CD14-positive monocyte (primary cell): Measurements from ENCODE around the gene SVIL. TPM values are rescaled to one million over a fixed set of nuclear protein-coding genes. Genes with fewer than 3 reads are reported as not detected.

Experiments used
- DNase-seq, 3 donors: peaks; one replicate each; pipeline ENCODE4 v3.0.0-alpha.2; 2011 to 2022
- H2AFZ ChIP-seq: 2 replicates; pipeline ENCODE4 v1.6.0; 2012; ENCODE audit warnings: mild to moderate bottlenecking, low read depth, low read length, inconsistent platforms; ENCODE audit not compliant: insufficient read depth, poor library complexity, severe bottlenecking
- H3K27ac ChIP-seq, 2 donors: 1 replicate in 1 of 2; 2 replicates in 1 of 2; pipeline ENCODE4 v1.5.1; 2012 to 2013; ENCODE audit warnings: low read length in 2 of 2, control low read depth in 1 of 2, inconsistent platforms in 1 of 2, low read depth in 1 of 2, mild to moderate bottlenecking in 1 of 2
- H3K27me3 ChIP-seq, 2 donors: one replicate each; pipeline versions ENCODE4 v1.6.0 to v1.6.1; 2011 to 2013; ENCODE audit warnings: low read length in 2 of 2; ENCODE audit not compliant: control insufficient read depth in 2 of 2, insufficient read depth in 2 of 2
- H3K36me3 ChIP-seq, 2 donors: replicated peaks in 1 of 2; 1 replicate in 1 of 2; 2 replicates in 1 of 2; pipeline versions ENCODE4 v1.5.1 to v1.6.1; 2012 to 2013; ENCODE audit warnings: low read length in 2 of 2, control low read depth in 1 of 2, inconsistent platforms in 1 of 2, mild to moderate bottlenecking in 1 of 2; ENCODE audit not compliant: insufficient read depth in 2 of 2, control insufficient read depth in 1 of 2
- H3K4me1 ChIP-seq, 2 donors: 1 replicate in 1 of 2; 2 replicates in 1 of 2; pipeline versions ENCODE4 v1.5.1 to v1.6.1; 2012 to 2013; ENCODE audit warnings: low read length in 2 of 2, control low read depth in 1 of 2, inconsistent platforms in 1 of 2, mild to moderate bottlenecking in 1 of 2, moderate library complexity in 1 of 2; ENCODE audit not compliant: insufficient read depth in 2 of 2, control insufficient read depth in 1 of 2
- H3K4me2 ChIP-seq: replicated peaks from 2 replicates; pipeline ENCODE3; 2012; ENCODE audit warnings: low read length, moderate library complexity, mild to moderate bottlenecking; ENCODE audit not compliant: poor library complexity, severe bottlenecking; ENCODE audit errors: extremely low read depth
- H3K4me3 ChIP-seq, 3 experiments: fragments of 200-600 bp in 1 of 3; sonication (generic) in 1 of 3; replicated peaks in 1 of 3; 1 replicate in 2 of 3; 2 replicates in 1 of 3; pipeline ENCODE4 v1.5.1; 2011 to 2013; ENCODE audit warnings: low read length in 3 of 3, mild to moderate bottlenecking in 3 of 3, control low read depth in 2 of 3, low read depth in 2 of 3, inconsistent platforms in 1 of 3, moderate library complexity in 1 of 3
- H3K79me2 ChIP-seq: 2 replicates; pipeline ENCODE4 v1.6.0; 2012; ENCODE audit warnings: mild to moderate bottlenecking, control low read depth, inconsistent platforms, low read length, moderate library complexity; ENCODE audit not compliant: insufficient read depth
- H3K9ac ChIP-seq: 2 replicates; pipeline ENCODE4 v1.6.0; 2017; ENCODE audit warnings: low read length, mild to moderate bottlenecking; ENCODE audit not compliant: insufficient read depth, poor library complexity, severe bottlenecking
- H3K9me3 ChIP-seq, 2 donors: replicated peaks in 1 of 2; 1 replicate in 1 of 2; 2 replicates in 1 of 2; pipeline versions ENCODE4 v1.5.1 to v1.6.1; 2012 to 2013; ENCODE audit warnings: low read length in 2 of 2, control low read depth in 1 of 2; ENCODE audit not compliant: control insufficient read depth in 1 of 2, insufficient read depth in 1 of 2
- H4K20me1 ChIP-seq: 2 replicates; pipeline ENCODE4 v1.6.0; 2012; ENCODE audit warnings: mild to moderate bottlenecking, low read length, control low read depth, moderate library complexity; ENCODE audit not compliant: insufficient read depth
- H3K27ac Mint-ChIP-seq, 7 donors: one replicate each; pipeline ENCODE4 v1.8.0; 2020; ENCODE audit warnings: mild to moderate bottlenecking in 7 of 7, mixed read lengths in 7 of 7, moderate library complexity in 6 of 7, inconsistent platforms in 2 of 7
- H3K27me3 Mint-ChIP-seq, 3 donors: one replicate each; pipeline ENCODE4 v1.8.0; 2021 to 2022; ENCODE audit warnings: low read depth in 3 of 3, mild to moderate bottlenecking in 3 of 3, mixed read lengths in 3 of 3, moderate library complexity in 3 of 3, inconsistent platforms in 1 of 3
- H3K36me3 Mint-ChIP-seq, 2 donors: one replicate each; pipeline ENCODE4 v1.8.0; 2020; ENCODE audit warnings: mixed read lengths in 2 of 2, inconsistent platforms in 1 of 2, mild to moderate bottlenecking in 1 of 2
- H3K4me1 Mint-ChIP-seq: one replicate; pipeline ENCODE4 v1.8.0; 2020; ENCODE audit warnings: mild to moderate bottlenecking, mixed read lengths
- H3K4me3 Mint-ChIP-seq, 2 donors: one replicate each; pipeline ENCODE4 v1.8.0; 2020; ENCODE audit warnings: mild to moderate bottlenecking in 2 of 2, mixed read lengths in 2 of 2, moderate library complexity in 1 of 2
- H3K9me3 Mint-ChIP-seq, 7 donors: one replicate each; pipeline ENCODE4 v1.8.0; 2020 to 2022; ENCODE audit warnings: mixed read lengths in 7 of 7, mild to moderate bottlenecking in 6 of 7, moderate library complexity in 6 of 7, inconsistent platforms in 2 of 7
- CTCF ChIP-seq: fragments of 200-600 bp; IDR thresholded peaks from one replicate; pipeline ENCODE4 v1.8.0; 2022; ENCODE audit warnings: antibody characterized with exemption, mild to moderate bottlenecking
- WGBS: methylation state at CpG from one replicate; pipeline ENCODE4 v1.1.5; 2013; ENCODE audit warnings: missing lambda C conversion rate; ENCODE audit not compliant: insufficient coverage; 5-methylcytosine and 5-hydroxymethylcytosine counted together
- intact Hi-C, 2 donors: fragments of 100-400 bp; cut with micrococcal nuclease; formaldehyde crosslinking; loops; one replicate each; pipeline versions ENCODE4 v1.15.0 to v1.15.1; 2023
- polyA plus RNA-seq, 3 donors: library from polyadenylated mRNA; depleted of rRNA in 1 of 3; unstranded in 2 of 3; stranded (reverse) in 1 of 3; fragments of 300-500 nt in 2 of 3; fragments of >200 nt in 1 of 3; fragmentation: Illumina TruSeq in 2 of 3; gene quantifications; 1 replicate in 2 of 3; 2 replicates in 1 of 3; pipeline ENCODE4 v1.2.3, GENCODE V29; 2012 to 2021

SVIL gene
- polyA plus RNA-seq, 3 donors: 2.1 to 14.3 (median 5.8) TPM

DNA sequence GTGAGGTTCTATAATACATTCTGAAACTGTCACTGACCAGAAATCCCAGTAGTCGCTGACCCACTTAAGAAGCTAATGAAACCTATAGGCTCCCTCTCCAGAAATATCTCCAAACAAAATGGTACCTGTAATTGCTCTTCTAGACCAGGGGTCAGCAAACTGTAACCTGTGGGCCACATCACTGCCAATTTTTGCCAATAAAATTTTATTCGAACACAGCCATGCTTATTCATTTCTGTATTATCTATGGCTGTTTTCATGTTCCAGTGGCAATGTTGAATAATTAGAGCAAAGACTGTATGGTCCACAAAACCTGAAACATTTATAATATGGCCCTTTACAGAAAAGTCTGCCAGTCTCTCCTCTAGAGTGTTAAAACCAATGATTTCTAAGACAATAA, 37.2 kb upstream of the SVIL start:
- Histone ChIP-seq H3K4me3 (no peak overlapping the region), H2AFZ (no peak overlapping the region), H3K4me2 (no peak overlapping the region), H3K79me2 (peaks cover 14% of the 10 kb centered on the region), H3K36me3 (peaks cover 2 to 48% of the 10 kb centered on the region in 2 donors), H3K9ac (no peak overlapping the region), H3K4me1 (no peaks in the 10 kb centered on the region), H3K9me3 (peaks cover 30 to 35% of the 10 kb centered on the region in 2 donors), H4K20me1 (no peaks in the 10 kb centered on the region), H3K27ac (no peak overlapping the region), H3K27me3 (no peaks in the 10 kb centered on the region)
- Mint-ChIP-seq H3K4me3 (no peak overlapping the region), H3K36me3 (peaks cover 48 to 66% of the 10 kb centered on the region in 2 donors), H3K9me3 (peaks cover 23 to 33% (median 29%) of the 10 kb centered on the region in 7 donors), H3K4me1 (peaks cover 9% of the 10 kb centered on the region), H3K27me3 (peaks cover 0 to 1% (median 0%) of the 10 kb centered on the region in 3 donors), H3K27ac (peak overlapping the region in 1 of 7 donors; percentile 41)
- intact Hi-C loops: no loop called here
- WGBS: 100% methylated on average over 1 of the region's 2 CpGs
- no peak for TF ChIP-seq CTCF
- DNase-seq: no peak

DNA sequence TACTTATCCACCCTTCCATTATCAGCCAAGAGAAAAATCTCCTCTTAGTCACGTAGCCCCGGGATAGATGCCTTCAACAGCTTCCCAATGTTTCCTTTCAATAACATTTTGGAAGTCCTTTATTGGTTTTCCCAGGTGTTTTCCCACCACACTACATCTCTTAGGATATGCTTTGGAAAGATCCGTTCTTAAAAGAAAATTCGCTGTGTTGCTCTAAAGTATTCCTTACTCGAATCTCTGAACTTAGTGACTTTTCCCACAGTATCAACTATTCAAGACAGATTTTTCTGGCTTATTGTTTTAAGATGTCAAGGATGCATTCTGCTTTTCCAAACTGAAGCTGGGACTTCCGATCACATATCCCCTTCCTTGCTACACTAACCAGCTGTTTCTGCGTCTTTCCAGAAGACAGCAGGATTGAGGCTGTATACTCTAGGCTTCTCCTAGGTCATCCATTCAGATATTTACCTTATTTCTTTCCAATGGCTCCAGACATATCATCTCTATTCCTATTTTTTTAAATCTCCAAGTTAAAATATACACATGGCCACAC, 36.5 kb upstream of the SVIL start:
- H3K27ac ChIP-seq: no peak overlapping the region
- WGBS: 100% methylated on average over 2 of the region's 7 CpGs
- H3K4me1 ChIP-seq: no peaks in the 10 kb centered on the region
- Mint-ChIP-seq H3K27me3 (peaks cover 0 to 1% (median 0%) of the 10 kb centered on the region in 3 donors), H3K9me3 (peaks cover 18 to 28% (median 23%) of the 10 kb centered on the region in 7 donors), H3K36me3 (peaks cover 47 to 63% of the 10 kb centered on the region in 2 donors), H3K27ac (no peak overlapping the region), H3K4me3 (no peak overlapping the region), H3K4me1 (peaks cover 9% of the 10 kb centered on the region)
- no peak overlapping the region for H3K4me2 ChIP-seq
- DNase-seq: no peak
- no peak overlapping the region for H3K4me3 ChIP-seq
- peaks cover 9% of the 10 kb centered on the region for H3K79me2 ChIP-seq
- H4K20me1 ChIP-seq: no peaks in the 10 kb centered on the region
- peaks cover 2 to 45% of the 10 kb centered on the region in 2 donors for H3K36me3 ChIP-seq
- H3K9me3 ChIP-seq: peaks cover 25 to 29% of the 10 kb centered on the region in 2 donors
- intact Hi-C loops: no loop called here
- TF ChIP-seq CTCF: no peak
- H3K9ac ChIP-seq: no peak overlapping the region
- H2AFZ ChIP-seq: no peak overlapping the region
- no peaks in the 10 kb centered on the region for H3K27me3 ChIP-seq
